Calu3 (cell line): ENCODE results near the gene COP1. TPM values are rescaled to one million over a fixed set of nuclear protein-coding genes. Genes with fewer than 3 reads are reported as not detected.

Source experiments
- BruUV-seq: library from RNA; stranded (reverse); fragments of 400-500 nt; replicated peaks from 2 replicates; lab custom pipeline; 2021; lab: Mats Ljungman, UMichigan
- CTCF ChIA-PET: fragments of 300-600 bp; sonication (Branson Sonifier 250); formaldehyde crosslinking; loops from one replicate; lab custom pipeline; 2022; ENCODE audit warnings: antibody characterized with exemption; lab: Charles Lee
- DNase-seq: peaks from one replicate; pipeline ENCODE4 v3.0.0; 2022
- H3K27ac Mint-ChIP-seq: one replicate; pipeline ENCODE4 v1.8.0; 2022; ENCODE audit warnings: mixed read lengths; ENCODE audit not compliant: unreplicated experiment
- H3K27me3 Mint-ChIP-seq: one replicate; pipeline ENCODE4 v1.8.0; 2022; ENCODE audit warnings: mixed read lengths; ENCODE audit not compliant: unreplicated experiment
- H3K36me3 Mint-ChIP-seq: one replicate; pipeline ENCODE4 v1.8.0; 2022; ENCODE audit warnings: mild to moderate bottlenecking, moderate library complexity, mixed read lengths; ENCODE audit not compliant: insufficient read depth, unreplicated experiment
- H3K4me1 Mint-ChIP-seq: one replicate; pipeline ENCODE4 v1.8.0; 2022; ENCODE audit warnings: mild to moderate bottlenecking, low read depth, mixed read lengths; ENCODE audit not compliant: unreplicated experiment
- H3K4me3 Mint-ChIP-seq: one replicate; pipeline ENCODE4 v1.8.0; 2022; ENCODE audit warnings: mild to moderate bottlenecking, low read depth, moderate library complexity, mixed read lengths; ENCODE audit not compliant: unreplicated experiment
- H3K9me3 Mint-ChIP-seq: one replicate; pipeline ENCODE4 v1.8.0; 2022; ENCODE audit warnings: low read depth, mixed read lengths; ENCODE audit not compliant: unreplicated experiment
- intact Hi-C: fragments of 100-400 bp; cut with micrococcal nuclease; formaldehyde crosslinking; loops from one replicate; pipeline ENCODE4 v1.10.0; 2022; ENCODE audit not compliant: unreplicated experiment
- total RNA-seq: library from RNA; stranded (reverse); gene quantifications from 2 replicates; pipeline ENCODE4 v1.2.3, GENCODE V29; 2022
- TF ChIP-seq, protein P1 (sequence below): fragments of 200-600 bp; IDR thresholded peaks from one replicate; pipeline ENCODE4 v1.8.0; 2022; ENCODE audit warnings: antibody characterized with exemption; ENCODE audit not compliant: unreplicated experiment

COP1 gene
- total RNA-seq, 1 experiment from 2014 or later, result 45.5 TPM

DNA sequence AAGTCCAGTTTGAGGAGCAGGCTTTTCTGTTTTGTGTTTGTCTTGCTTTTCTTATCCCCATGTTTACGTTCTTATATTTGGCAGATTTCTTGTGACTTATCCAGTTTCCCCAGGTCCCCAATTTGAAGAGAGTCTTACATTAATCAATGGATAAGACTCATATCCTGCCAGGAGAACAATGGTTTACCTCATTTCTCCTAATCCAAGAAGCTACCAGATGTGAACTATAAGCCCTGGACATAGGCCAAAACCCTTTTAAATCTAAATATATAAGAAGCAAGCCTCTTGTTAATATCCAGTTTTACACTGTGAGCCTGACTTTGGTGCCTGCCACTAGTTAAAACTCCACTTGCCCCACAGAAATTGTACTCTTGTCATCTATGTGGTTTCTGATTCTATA, 15.1 kb upstream of the COP1 start:
- Mint-ChIP-seq H3K27me3 (no peaks in the 10 kb centered on the region), H3K4me3 (no peak overlapping the region), H3K9me3 (no peaks in the 10 kb centered on the region), H3K27ac (no peak overlapping the region), H3K36me3 (no peaks in the 10 kb centered on the region), H3K4me1 (peaks cover 19% of the 10 kb centered on the region)
- TF ChIP-seq, protein P1, sequence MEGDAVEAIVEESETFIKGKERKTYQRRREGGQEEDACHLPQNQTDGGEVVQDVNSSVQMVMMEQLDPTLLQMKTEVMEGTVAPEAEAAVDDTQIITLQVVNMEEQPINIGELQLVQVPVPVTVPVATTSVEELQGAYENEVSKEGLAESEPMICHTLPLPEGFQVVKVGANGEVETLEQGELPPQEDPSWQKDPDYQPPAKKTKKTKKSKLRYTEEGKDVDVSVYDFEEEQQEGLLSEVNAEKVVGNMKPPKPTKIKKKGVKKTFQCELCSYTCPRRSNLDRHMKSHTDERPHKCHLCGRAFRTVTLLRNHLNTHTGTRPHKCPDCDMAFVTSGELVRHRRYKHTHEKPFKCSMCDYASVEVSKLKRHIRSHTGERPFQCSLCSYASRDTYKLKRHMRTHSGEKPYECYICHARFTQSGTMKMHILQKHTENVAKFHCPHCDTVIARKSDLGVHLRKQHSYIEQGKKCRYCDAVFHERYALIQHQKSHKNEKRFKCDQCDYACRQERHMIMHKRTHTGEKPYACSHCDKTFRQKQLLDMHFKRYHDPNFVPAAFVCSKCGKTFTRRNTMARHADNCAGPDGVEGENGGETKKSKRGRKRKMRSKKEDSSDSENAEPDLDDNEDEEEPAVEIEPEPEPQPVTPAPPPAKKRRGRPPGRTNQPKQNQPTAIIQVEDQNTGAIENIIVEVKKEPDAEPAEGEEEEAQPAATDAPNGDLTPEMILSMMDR, result no peak
- intact Hi-C loops, result no loop called here
- CTCF ChIA-PET, result no interaction called here
- no peak for DNase-seq
- BruUV-seq, result no TSS peak

DNA sequence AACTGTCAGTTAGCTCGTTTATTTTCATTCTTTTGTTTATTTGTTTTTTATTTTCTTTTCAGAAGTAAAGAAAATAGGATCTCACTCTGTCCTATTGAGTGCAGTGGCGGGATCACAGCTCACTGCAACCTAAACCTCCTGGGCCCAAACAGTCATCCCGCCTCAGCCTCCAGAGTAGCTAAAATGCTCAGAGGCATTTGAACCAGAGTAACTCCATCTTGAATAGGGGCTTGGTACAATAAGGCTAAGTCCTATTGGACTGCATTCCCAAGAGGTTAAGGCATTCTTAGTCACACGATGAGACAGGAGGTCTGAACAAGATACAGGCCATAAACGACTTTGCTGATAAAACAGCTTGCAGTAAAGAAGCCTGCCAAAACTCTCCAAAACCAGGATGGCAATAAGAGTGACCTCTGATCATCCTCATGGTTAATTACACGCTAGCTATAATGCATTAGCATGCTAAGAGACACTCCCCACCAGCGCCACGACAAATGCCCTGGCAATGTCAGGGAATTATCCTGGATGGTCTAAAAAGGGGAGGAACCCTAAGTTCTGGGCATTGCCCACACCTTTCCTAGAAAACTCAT, 13.1 kb upstream of the COP1 start:
- intact Hi-C loops, result no loop called here
- CTCF ChIA-PET, result interaction anchor here (0.6 kb wide), 1 partner anchor 1083 kb away, joined by 3 read pairs; no protein-coding TSS in a partner anchor
- BruUV-seq, result no TSS peak
- DNase-seq, result no peak
- H3K9me3 Mint-ChIP-seq, result no peaks in the 10 kb centered on the region
- H3K27me3 Mint-ChIP-seq, result no peaks in the 10 kb centered on the region
- no peaks in the 10 kb centered on the region for H3K36me3 Mint-ChIP-seq
- H3K27ac Mint-ChIP-seq, result no peak overlapping the region
- H3K4me3 Mint-ChIP-seq, result no peak overlapping the region
- H3K4me1 Mint-ChIP-seq, result peaks cover 14% of the 10 kb centered on the region
- TF ChIP-seq, protein P1, result no peak

- no peaks in the 10 kb centered on the region for H3K36me3 Mint-ChIP-seq
Observed at GRCh38 chr1:176217461-176218099, 10.5 kb upstream of the COP1 start.

DNA sequence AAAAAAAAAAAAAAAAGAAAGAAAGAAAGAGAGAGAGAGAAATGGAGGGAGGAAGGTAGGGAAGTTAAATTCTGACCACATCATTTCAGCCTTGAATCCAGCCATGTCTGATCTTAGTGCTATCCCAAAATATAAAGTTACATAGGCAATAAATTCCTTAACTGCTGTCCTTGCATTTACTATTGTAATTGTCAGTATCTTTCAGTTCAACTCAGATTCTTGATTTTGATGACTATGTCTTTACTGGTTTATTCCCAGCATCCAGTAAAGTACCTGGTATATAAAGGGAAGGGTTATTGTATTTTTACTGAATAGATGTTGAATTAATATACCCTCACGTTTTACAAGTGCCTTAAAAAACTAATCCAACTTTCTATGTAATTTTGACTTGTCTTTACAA, 8.9 kb upstream of the COP1 start:
- Mint-ChIP-seq H3K4me3 (no peak overlapping the region), H3K9me3 (no peaks in the 10 kb centered on the region), H3K27me3 (no peaks in the 10 kb centered on the region), H3K27ac (no peak overlapping the region), H3K36me3 (peaks cover 11% of the 10 kb centered on the region), H3K4me1 (peaks cover 23% of the 10 kb centered on the region)
- DNase-seq, result no peak
- CTCF ChIA-PET, result no interaction called here
- BruUV-seq, result no TSS peak
- intact Hi-C loops, result no loop called here
- TF ChIP-seq, protein P1, result no peak

More at GRCh38 chr1:176217461-176218099, 10.5 kb upstream of the COP1 start:
- H3K27ac Mint-ChIP-seq, result no peak overlapping the region
- DNase-seq, result no peak
- no peak overlapping the region for H3K4me3 Mint-ChIP-seq
- BruUV-seq, result no TSS peak
- CTCF ChIA-PET, result no interaction called here
- intact Hi-C loops, result no loop called here
- H3K9me3 Mint-ChIP-seq, result no peaks in the 10 kb centered on the region
- peaks cover 16% of the 10 kb centered on the region for H3K4me1 Mint-ChIP-seq
- H3K27me3 Mint-ChIP-seq, result no peaks in the 10 kb centered on the region
- TF ChIP-seq, protein P1, result no peak
